Osteocyte (in vitro differentiated cells): ENCODE data around the gene CASQ1. TPM values are rescaled to one million over a fixed set of nuclear protein-coding genes. Genes with fewer than 3 reads are reported as not detected.

ENCODE experiments used
- DNase-seq: peaks from one replicate; pipeline ENCODE4 v3.0.0; 2021; ENCODE audit warnings: mixed read lengths; ENCODE audit not compliant: unreplicated experiment; ENCODE audit errors: extremely low spot score
- H3K27ac Mint-ChIP-seq: one replicate; pipeline ENCODE4 v1.8.0; 2021; ENCODE audit warnings: mild to moderate bottlenecking, mixed read lengths; ENCODE audit not compliant: unreplicated experiment
- H3K27me3 Mint-ChIP-seq: one replicate; pipeline ENCODE4 v1.8.0; 2021; ENCODE audit warnings: mixed read lengths; ENCODE audit not compliant: unreplicated experiment
- H3K36me3 Mint-ChIP-seq: one replicate; pipeline ENCODE4 v1.8.0; 2021; ENCODE audit warnings: mixed read lengths; ENCODE audit not compliant: unreplicated experiment
- H3K4me1 Mint-ChIP-seq: one replicate; pipeline ENCODE4 v1.8.0; 2021; ENCODE audit warnings: mixed read lengths; ENCODE audit not compliant: unreplicated experiment
- H3K4me3 Mint-ChIP-seq: one replicate; pipeline ENCODE4 v1.8.0; 2021; ENCODE audit warnings: mild to moderate bottlenecking, moderate library complexity, mixed read lengths; ENCODE audit not compliant: unreplicated experiment
- H3K9me3 Mint-ChIP-seq: one replicate; pipeline ENCODE4 v1.8.0; 2021; ENCODE audit warnings: mixed read lengths; ENCODE audit not compliant: unreplicated experiment
- total RNA-seq: library from RNA; stranded (reverse); gene quantifications from 2 replicates; pipeline ENCODE4 v1.2.1, GENCODE V29; 2021
- TF ChIP-seq, protein P1 (sequence below): fragments of 200-600 bp; sonication (generic); IDR thresholded peaks from 2 replicates; pipeline ENCODE4 v1.5.0; 2021; ENCODE audit warnings: antibody characterized with exemption, mild to moderate bottlenecking, moderate library complexity

Gene CASQ1
- total RNA-seq, 1 donor from 2014 or later, result not detected

DNA sequence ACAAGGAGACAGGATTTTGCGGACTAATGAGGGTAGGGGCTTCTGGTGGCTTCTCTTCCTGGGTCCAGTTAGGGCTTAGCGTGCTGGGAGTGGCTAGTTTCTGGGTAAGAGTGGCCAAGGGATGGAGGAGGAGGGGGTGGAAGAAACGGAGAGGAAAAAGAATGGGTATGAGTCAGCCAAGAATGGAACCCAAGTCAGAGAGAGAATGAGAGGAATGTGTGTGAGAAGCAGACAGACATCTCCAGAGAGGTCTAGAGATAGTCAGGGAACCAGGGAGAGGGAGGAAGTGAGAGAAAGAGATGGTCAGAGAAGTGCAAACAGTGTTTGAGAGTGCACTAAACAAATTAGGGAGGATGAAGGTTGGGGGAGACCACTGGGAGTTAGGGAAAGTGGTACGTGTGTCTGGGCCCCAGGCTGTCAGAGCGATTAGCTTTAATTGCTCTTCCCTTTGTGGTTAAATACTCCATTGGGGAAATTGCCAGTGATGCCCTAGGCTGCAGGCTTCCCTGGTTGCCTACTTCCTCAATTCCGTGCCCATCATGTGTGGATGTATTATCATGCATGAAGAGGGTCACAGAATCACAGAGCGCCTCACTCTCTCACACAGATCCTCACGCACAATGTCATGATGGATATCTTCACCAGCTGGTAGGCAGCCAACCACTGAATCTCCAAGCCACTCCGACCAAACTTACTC lies 16.2 kb downstream of the CASQ1 start:
- Mint-ChIP-seq H3K9me3 (no peaks in the 10 kb centered on the region), H3K4me3 (peak overlapping the region; percentile 89), H3K27ac (peak overlapping the region; percentile 94), H3K4me1 (peaks cover 47% of the 10 kb centered on the region), H3K27me3 (no peaks in the 10 kb centered on the region), H3K36me3 (peaks cover 20% of the 10 kb centered on the region)
- DNase-seq, result no peak
- TF ChIP-seq, protein P1, sequence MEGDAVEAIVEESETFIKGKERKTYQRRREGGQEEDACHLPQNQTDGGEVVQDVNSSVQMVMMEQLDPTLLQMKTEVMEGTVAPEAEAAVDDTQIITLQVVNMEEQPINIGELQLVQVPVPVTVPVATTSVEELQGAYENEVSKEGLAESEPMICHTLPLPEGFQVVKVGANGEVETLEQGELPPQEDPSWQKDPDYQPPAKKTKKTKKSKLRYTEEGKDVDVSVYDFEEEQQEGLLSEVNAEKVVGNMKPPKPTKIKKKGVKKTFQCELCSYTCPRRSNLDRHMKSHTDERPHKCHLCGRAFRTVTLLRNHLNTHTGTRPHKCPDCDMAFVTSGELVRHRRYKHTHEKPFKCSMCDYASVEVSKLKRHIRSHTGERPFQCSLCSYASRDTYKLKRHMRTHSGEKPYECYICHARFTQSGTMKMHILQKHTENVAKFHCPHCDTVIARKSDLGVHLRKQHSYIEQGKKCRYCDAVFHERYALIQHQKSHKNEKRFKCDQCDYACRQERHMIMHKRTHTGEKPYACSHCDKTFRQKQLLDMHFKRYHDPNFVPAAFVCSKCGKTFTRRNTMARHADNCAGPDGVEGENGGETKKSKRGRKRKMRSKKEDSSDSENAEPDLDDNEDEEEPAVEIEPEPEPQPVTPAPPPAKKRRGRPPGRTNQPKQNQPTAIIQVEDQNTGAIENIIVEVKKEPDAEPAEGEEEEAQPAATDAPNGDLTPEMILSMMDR, result no peak

DNA sequence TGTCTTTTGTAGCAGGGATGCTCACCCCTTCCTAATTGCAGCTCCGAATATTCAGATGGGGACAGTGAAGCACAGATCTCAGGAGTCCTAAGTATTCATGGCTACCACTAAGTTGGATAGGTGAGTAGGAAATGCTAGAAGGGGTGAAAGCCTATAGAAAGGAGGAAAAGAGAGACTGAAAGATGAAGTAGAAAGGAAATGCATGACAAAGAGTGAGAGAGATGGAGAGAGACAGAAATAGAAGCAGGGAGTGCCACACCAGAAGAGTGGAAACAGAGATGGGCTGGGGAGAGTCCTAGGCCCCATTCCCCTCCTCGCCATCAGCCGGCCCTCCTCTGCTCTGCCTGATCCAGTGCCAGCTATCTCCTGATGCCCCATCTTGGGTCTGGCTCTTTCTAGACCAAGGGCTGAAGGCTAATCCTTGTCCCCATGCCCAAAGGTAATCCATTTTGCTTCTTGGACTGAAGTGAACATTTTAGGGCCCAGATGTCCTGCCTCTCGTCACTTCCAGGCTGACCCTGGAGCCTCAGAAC lies 16.8 kb downstream of the CASQ1 start:
- DNase-seq, result no peak
- peak overlapping the region; percentile 94 for H3K27ac Mint-ChIP-seq
- H3K9me3 Mint-ChIP-seq, result no peaks in the 10 kb centered on the region
- TF ChIP-seq, protein P1, result no peak
- H3K36me3 Mint-ChIP-seq, result peaks cover 26% of the 10 kb centered on the region
- no peaks in the 10 kb centered on the region for H3K27me3 Mint-ChIP-seq
- H3K4me1 Mint-ChIP-seq, result peaks cover 47% of the 10 kb centered on the region
- H3K4me3 Mint-ChIP-seq, result peak overlapping the region; percentile 89

DNA sequence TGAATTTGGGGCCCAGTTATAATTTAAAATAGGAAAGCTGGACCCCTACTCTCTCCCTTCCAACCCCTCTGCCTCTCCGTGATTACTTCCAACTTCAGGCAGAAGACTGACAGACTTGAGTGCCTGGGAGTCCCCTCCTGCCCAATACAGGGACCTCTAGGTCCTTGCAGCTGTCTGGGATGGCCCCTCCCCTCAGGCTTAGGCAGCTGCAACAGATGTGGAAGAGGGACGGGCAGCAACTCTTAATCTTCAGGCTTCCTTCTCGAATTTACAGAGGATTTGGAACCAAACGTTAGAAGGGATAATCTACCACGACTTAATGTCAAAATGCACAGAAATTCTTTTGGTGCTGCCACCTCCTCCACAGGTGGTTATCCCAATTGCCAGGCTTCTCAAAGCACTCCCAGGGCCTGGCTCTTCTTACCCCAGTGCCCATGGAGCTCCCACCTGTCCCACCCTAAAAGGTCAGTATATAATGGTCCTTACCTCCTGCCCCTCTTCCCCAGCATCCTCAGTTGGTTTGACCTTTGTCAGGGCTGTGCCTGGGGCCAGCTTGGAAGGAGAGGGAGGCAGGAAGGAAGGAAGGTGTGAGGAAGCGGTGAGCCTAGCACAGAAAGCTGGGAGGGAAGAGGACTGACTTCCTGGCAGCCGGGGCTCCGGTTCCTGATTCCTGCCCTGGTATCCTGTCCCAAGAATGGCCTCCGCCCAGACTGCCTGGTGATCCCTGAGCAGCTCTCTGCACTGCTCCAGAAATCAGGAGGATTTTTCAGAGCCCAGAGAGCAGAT lies 17.6 kb downstream of the CASQ1 start:
- no peaks in the 10 kb centered on the region for H3K9me3 Mint-ChIP-seq
- peaks cover 30% of the 10 kb centered on the region for H3K36me3 Mint-ChIP-seq
- H3K4me1 Mint-ChIP-seq, result peaks cover 47% of the 10 kb centered on the region

DNA sequence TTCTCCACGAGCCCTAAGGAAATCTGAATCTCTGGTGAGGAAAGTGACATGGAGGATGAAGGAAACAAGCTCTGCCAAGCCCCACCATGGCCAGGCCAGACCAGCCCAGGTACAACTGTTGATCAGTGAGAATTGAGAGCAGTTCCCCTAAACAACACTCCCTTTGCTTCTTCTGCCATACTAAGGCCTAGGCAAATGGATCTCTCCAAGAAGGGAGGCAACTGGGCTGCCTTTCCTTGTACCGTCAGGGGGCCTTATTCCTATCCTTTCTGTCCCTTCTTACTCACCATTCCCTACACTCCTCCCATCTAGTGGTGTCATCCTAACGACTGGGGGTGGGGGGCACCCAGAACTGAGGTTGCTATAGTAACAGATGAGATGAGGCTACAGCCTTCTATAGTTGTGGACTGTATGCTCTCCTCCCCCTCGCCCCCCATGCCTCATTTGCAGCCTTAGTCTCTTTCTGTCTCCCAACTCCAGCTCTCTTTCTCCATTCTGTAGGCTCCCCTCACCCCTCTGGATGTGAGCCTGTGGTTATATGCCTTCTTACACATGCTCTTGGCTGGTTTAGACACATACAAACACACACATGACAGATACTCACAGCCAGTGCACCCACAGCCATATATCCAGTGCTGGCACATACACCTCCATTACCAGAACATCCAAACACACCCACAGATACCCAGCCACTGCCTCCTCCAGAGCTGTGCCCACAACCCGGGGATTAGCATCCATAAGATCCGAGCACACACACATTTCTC lies 18.4 kb downstream of the CASQ1 start:
- Mint-ChIP-seq H3K27ac (peak overlapping the region; percentile 53), H3K9me3 (no peaks in the 10 kb centered on the region), H3K36me3 (peaks cover 33% of the 10 kb centered on the region), H3K27me3 (no peaks in the 10 kb centered on the region), H3K4me1 (peaks cover 47% of the 10 kb centered on the region), H3K4me3 (no peak overlapping the region)
- TF ChIP-seq, protein P1, result no peak
- no peak for DNase-seq

More for the DNA sequence above, 17.6 kb downstream of the CASQ1 start:
- peak overlapping the region; percentile 57 for H3K27ac Mint-ChIP-seq
- DNase-seq, result no peak
- no peaks in the 10 kb centered on the region for H3K27me3 Mint-ChIP-seq
- H3K4me3 Mint-ChIP-seq, result no peak overlapping the region
- TF ChIP-seq, protein P1, result no peak
